ENCODE results near the gene CUBN.

CUBN gene

GRCh38 chr10:17025444-17026295 is 103.9 kb downstream of the CUBN start:
- no peak overlapping the region for H3K27ac ChIP-seq (replicated peaks)
- no peak overlapping the region for H3K4me3 ChIP-seq (replicated peaks; ENCODE audit: insufficient read depth, low read length)

GRCh38 chr10:17024461-17024860 is 105.2 kb downstream of the CUBN start:
- H3K4me3 ChIP-seq (replicated peaks; ENCODE audit: insufficient read depth, low read length): no peak overlapping the region
- TF ChIP-seq CTCF (IDR thresholded peaks at IDR 0.05; ENCODE audit: insufficient read depth, low read length): no peak
- TF ChIP-seq SPI1 (IDR thresholded peaks at IDR 0.05; ENCODE audit: borderline replicate concordance, low read depth): no peak
- TF ChIP-seq GABPA (IDR thresholded peaks at IDR 0.05; ENCODE audit: low read depth): no peak
- TF ChIP-seq, protein P1, sequence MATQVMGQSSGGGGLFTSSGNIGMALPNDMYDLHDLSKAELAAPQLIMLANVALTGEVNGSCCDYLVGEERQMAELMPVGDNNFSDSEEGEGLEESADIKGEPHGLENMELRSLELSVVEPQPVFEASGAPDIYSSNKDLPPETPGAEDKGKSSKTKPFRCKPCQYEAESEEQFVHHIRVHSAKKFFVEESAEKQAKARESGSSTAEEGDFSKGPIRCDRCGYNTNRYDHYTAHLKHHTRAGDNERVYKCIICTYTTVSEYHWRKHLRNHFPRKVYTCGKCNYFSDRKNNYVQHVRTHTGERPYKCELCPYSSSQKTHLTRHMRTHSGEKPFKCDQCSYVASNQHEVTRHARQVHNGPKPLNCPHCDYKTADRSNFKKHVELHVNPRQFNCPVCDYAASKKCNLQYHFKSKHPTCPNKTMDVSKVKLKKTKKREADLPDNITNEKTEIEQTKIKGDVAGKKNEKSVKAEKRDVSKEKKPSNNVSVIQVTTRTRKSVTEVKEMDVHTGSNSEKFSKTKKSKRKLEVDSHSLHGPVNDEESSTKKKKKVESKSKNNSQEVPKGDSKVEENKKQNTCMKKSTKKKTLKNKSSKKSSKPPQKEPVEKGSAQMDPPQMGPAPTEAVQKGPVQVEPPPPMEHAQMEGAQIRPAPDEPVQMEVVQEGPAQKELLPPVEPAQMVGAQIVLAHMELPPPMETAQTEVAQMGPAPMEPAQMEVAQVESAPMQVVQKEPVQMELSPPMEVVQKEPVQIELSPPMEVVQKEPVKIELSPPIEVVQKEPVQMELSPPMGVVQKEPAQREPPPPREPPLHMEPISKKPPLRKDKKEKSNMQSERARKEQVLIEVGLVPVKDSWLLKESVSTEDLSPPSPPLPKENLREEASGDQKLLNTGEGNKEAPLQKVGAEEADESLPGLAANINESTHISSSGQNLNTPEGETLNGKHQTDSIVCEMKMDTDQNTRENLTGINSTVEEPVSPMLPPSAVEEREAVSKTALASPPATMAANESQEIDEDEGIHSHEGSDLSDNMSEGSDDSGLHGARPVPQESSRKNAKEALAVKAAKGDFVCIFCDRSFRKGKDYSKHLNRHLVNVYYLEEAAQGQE (IDR thresholded peaks at IDR 0.05; ENCODE audit: insufficient replicate concordance, low read depth): no peak
- TF ChIP-seq POLR2AphosphoS5 (IDR thresholded peaks at IDR 0.05; ENCODE audit: low read depth): no peak
- H3K27me3 ChIP-seq (ENCODE audit: insufficient read depth, poor library complexity, severe bottlenecking): no peaks in the 10 kb centered on the region
- no peak for DNase-seq (ENCODE audit: low read depth in 1 of 2, low spot score in 1 of 2)
- H3K27ac ChIP-seq (replicated peaks): peak overlapping the region; percentile 70

More at GRCh38 chr10:17025444-17026295, 103.9 kb downstream of the CUBN start:
- DNase-seq (ENCODE audit: low read depth in 1 of 2, low spot score in 1 of 2): no peak
- TF ChIP-seq CTCF (IDR thresholded peaks at IDR 0.05; ENCODE audit: insufficient read depth, low read length) (no peak), GABPA (IDR thresholded peaks at IDR 0.05; ENCODE audit: low read depth) (no peak)
- no peaks in the 10 kb centered on the region for H3K27me3 ChIP-seq (ENCODE audit: insufficient read depth, poor library complexity, severe bottlenecking)

DNA sequence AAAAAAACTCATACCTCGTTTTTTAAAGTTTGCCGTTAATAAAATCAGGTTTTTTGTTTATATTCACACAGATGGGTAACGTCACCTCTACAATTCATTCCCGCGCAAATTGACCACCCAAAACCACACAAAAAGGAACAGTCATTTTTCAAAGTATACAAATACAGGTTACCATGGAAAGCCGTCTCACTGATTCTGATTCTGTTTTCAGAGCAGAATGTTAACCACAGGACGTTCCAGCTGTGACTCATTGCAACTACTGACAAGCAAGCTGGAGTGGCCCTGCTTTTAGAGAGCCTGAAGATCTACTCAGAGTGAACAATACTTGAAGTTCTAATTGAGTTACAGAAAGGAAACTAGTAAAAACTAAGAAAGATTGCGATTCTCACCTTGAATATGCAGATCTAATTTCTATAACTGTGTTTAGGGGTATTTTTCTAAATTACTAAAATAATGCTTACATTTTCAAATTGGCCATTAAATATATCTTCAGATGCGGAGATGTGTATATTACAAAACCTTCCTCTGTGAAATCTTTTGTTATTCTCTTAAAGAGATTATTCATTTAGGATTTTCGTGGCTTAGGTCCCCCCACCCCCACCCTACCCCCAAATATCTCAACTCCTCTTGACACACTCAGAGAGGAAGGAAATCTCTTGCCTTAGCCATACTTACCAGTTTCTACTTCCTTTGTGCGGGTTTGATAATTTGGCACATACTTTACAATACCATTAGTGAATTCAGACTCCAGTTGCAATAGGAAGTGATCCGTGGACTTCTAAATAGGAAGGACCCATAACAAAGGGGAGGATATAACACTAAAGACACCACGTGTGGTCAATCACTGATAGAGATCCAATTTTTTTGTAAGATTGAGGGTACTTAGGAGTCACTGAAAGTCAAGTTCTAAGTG is 106.0 kb downstream of the CUBN start:
- no peak overlapping the region for H3K4me3 ChIP-seq (replicated peaks; ENCODE audit: insufficient read depth, low read length)

More for the DNA sequence above, 106.0 kb downstream of the CUBN start:
- Histone ChIP-seq H3K27ac (replicated peaks) (peak overlapping the region; percentile 70), H3K27me3 (ENCODE audit: insufficient read depth, poor library complexity, severe bottlenecking) (no peaks in the 10 kb centered on the region)
- TF ChIP-seq GABPA (IDR thresholded peaks at IDR 0.05; ENCODE audit: low read depth) (no peak), SPI1 (IDR thresholded peaks at IDR 0.05; ENCODE audit: borderline replicate concordance, low read depth) (no peak), POLR2AphosphoS5 (IDR thresholded peaks at IDR 0.05; ENCODE audit: low read depth) (no peak), CTCF (IDR thresholded peaks at IDR 0.05; ENCODE audit: insufficient read depth, low read length) (no peak)
- TF ChIP-seq, protein P1 (IDR thresholded peaks at IDR 0.05; ENCODE audit: insufficient replicate concordance, low read depth): no peak
- peak in 1 of 2 experiments; percentile 54 for DNase-seq (ENCODE audit: low read depth in 1 of 2, low spot score in 1 of 2)
